GM19025 (cell line): Measurements from ENCODE around the gene SKOR2.

Experiments
- ATAC-seq: cut with Tn5 transposase; IDR thresholded peaks from one replicate; pipeline ENCODE4 v1.9.1; 2021; ENCODE audit warnings: mild to moderate bottlenecking, low read depth, moderate library complexity; ENCODE audit not compliant: unreplicated experiment

The SKOR2 gene

GRCh38 chr18:47251289-47252120, at the start of gene SKOR2:
TSS of gene SKOR2 (minus strand) at chr18:47251660. CDS start at chr18:47249183, 2,477 bp downstream.
- ATAC-seq: no peak

DNA sequence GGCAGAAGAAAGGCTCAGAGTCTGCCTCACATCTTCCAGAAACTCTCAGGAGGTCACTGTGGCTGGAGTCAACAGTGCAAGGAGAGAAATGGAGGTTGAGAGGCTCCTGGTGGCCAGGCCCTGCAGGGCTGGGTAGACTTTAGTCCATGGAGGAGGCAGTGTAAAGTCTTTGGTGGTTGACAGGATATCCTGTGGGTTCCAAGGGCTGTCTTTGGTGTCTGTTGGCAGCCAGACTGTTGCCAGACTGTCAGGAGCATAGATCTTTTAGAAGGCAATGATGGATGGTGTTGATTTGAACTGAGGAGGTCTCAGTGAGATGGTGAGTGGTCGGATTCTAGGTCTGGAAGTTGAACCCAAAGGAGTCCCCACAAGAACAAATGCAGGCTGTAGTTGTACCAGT, 45.0 kb upstream of the SKOR2 start:
- ATAC-seq: no peak

- no peak for ATAC-seq
These were observed 43.3 kb upstream of the SKOR2 start for GRCh38 chr18:47294801-47295200.

DNA sequence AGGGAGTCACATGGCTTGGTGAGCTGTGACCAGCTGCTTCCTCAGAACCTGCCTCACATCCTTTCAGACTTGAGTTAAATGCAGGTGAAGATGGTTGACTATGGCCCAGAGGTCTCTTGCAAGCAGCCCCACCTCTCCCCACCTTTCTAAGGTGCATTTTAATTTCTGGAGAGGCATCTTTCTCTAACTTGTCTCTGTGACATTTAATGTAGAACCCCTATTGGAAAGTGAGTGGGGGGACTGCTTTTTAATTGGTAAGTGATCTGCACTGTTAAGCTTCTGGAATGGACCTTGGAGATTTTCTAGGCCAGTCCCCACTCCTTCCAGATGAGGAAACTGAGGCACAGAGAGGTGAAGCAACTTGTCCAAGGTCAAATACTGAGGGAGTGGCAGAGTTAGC, 37.3 kb upstream of the SKOR2 start:
- no peak for ATAC-seq

- no peak for ATAC-seq
These were observed 36.6 kb upstream of the SKOR2 start for GRCh38 chr18:47287911-47288585.

- no peak for ATAC-seq
These were observed 35.4 kb upstream of the SKOR2 start for GRCh38 chr18:47286776-47287410.

- no peak for ATAC-seq
These were observed 34.0 kb upstream of the SKOR2 start for GRCh38 chr18:47285456-47285855.

DNA sequence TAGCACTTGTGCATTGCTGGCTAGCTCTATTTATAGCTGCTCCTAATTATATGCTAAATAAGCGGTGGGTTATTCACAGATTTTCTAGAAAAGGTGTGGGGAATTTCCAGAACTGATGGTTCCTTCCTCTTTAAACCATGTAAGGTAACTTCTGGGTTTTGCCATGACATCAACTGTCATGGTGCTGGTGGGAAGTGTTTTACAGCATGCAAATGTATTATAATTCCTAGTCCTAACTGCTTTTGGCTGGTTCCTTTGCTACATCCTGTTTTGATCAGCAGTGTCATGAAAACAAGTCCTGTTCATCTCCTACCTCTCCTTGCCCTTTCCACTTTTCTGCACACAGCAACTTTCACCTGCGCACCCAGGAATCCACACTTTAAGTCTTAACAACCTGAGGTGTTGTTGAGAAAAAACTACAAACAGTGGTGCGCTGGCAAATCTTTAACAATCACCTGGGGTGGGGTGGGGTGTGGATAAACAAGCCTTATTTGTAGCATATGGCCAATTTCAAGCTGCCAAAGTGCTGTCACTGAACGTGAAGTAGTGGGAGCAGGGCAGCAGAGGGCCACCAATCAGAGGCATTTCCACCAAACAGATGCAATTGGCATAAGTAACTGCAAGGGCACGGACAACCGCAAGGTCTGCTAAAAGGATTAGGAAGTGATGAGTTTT, 33.4 kb upstream of the SKOR2 start:
- ATAC-seq: no peak

DNA sequence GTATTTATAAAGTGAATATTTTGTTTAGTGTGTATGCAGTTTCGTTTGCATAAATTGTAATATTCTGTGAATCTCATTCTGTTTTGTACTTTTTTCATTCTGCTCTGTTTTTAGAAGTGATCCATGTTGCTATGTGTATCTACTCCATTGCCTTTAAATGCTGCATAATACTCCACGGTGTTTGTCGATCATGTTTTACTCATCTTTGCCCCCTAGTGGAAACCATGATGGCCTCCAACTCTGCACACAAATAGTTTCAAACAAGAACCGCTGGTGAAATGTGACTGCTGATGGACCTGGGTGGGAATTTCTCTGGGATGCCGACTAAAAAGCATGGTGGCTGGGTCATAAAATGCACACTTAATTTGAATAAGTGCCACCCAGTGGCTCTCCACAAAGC, 32.0 kb upstream of the SKOR2 start:
- ATAC-seq: no peak

DNA sequence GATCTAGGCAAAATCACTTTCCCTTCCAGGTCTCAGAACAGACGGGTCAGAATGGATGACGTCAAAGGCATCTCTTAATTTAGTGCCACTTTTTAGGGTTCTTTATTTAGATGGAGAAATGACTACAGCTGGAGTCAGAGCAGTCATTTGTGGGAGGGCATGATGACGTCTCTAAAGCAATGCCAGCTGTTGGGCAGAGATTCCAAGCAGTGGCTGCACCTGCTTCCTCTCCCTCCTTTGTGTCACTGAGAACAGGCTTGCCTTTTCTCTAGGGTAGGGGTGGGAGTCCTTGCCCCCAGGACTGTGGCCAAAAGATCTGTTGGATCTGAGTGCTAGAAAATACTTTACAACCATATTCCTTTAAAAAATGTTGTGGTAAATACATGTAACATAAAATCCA, 28.7 kb upstream of the SKOR2 start:
- no peak for ATAC-seq

- ATAC-seq: no peak
These were observed 23.5 kb upstream of the SKOR2 start for GRCh38 chr18:47274961-47275360.

- no peak for ATAC-seq
These were observed 13.7 kb upstream of the SKOR2 start for GRCh38 chr18:47265197-47265596.

- ATAC-seq: no peak
These were observed 12.8 kb upstream of the SKOR2 start for GRCh38 chr18:47264308-47264700.

GRCh38 chr18:47263430-47264307, 12.2 kb upstream of the SKOR2 start:
- no peak for ATAC-seq

DNA sequence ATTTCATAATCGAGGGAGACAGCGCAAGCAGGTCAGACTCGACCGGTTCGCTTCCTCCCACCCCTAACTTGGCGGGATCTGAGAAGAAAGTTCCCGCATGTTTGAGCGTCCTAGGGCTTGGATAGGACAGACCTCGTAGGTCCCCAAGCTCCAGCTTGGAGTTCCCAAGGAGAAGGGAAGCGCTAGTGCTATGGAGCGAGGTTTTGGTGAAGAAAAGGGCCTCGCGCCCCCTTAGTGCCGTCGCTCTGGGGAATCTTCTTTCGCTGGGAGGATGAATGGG, 11.6 kb upstream of the SKOR2 start:
- ATAC-seq: no peak

- ATAC-seq: no peak
These were observed 11.1 kb upstream of the SKOR2 start for GRCh38 chr18:47262301-47263149.

GRCh38 chr18:47261902-47262300, 10.4 kb upstream of the SKOR2 start:
- no peak for ATAC-seq

DNA sequence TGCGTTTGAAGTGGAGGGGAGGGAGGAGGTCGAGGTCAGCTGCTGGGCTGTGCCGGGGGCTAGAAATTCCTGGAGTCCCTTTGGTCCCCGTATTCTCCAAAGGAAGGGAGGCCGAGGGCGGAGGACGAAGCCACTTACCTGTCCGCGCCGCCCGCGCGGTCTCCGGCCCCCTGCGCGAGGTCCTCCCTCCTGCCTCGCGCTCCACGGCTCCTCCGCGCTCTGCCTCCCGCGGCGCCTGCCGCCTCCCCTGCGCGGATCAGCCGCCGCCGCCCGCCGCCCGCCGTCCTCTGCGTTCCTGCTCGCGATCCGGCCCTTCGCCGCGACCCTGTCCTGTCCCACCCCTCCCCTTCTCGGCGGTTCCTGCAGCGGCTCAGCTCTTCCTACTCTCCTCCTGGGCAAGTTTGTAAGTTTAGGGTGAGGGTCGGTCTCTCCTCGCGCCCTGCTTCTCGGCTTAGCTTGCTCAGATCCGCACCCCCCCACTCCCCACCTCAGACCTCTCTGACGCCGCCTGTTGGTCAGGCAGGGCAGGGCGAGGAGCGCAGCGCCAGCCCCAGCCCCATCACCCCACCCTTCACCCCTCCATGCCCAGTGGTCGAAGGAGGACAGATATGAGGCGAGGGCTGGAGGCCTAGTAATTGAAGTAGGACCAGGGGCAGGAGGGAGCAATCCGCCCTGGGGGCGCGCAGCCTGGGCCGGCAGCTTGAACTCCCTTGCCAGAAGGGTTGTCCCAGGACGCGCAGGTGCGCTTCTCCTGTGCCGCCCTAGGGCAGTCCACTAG, 9.7 kb upstream of the SKOR2 start:
- ATAC-seq: no peak
